Fibroblast of the conjunctiva (primary cell): ENCODE data around the gene KIAA1328.
A peak's percentile ranks its signal among the peaks of the same experiment; 100 is the strongest.
"Not testable (repeated sequence)": the region's sequence is repeated elsewhere in the genome, so short reads cannot be mapped to it uniquely, and the experiment has no call there.

Experiments
- DNase-seq: peaks from one replicate; pipeline ENCODE4 v3.0.0-alpha.2; 2010; ENCODE audit warnings: low read depth

The KIAA1328 gene

GRCh38 chr18:36826556-36826955 lies 2.4 kb upstream of the KIAA1328 start:
- DNase-seq, result no peak

DNA sequence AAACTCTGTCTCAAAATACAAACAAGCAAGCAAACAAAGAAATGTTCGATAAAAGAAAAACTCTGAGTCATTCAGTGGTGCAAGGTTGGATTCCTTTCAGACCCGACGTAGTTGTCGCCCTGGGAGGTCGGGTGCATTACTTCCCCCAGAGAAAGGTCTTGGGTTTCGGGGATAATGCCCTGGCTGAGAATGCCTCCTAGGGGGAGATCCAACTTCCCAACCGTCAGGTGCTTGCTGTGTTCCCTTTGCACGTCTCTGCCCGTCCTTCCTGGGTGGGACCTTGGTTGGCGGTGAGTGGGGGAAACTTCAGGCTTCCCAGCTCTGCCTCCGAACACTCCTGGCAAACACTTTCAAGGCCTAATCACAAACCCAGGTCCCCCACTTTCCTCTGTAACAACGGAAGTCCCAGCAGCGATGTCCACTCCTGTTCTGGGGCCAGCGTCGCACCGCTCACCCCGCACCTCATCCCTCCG lies 734 bp upstream of the KIAA1328 start:
- peak; percentile 43 for DNase-seq

DNA sequence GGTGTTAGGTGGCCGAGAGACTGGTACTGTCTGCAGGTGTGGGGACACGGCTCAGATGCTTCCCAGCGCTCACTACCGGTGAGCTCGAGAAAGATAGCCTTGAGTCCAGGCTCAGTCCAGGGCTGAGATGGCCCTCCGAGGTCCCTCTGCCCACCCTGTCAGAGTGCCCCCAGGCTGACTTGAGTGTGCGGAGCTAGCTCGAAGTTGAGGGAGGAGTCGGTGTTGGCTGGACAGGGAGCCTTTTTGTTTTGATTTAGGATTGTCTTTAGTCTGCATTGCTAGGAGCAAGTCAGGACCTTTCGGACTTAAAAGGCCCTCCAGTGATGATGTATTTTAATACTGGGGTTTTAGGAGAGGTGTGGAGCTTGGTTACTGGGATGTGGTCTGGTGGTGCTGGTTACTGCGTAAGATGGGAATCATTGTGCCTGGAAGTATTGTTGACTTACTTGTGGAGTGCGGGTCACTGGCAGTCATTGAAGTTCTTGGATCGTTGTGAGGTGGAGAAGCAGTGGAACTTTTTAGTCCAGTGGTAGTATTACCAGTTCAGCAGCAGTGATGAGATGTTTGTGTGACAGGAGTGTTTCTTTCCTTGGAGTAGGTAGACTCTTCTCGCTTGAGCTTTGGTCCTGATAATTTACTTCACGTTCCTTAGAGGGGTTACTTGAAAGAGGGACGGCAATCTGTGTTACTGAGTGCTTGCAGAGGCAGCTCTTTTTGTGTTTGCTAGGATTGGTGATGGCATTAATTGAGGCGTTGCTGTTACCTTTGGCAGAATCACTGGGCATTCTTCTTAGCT lies 633 bp downstream of the KIAA1328 start:
- DNase-seq, result no peak

DNA sequence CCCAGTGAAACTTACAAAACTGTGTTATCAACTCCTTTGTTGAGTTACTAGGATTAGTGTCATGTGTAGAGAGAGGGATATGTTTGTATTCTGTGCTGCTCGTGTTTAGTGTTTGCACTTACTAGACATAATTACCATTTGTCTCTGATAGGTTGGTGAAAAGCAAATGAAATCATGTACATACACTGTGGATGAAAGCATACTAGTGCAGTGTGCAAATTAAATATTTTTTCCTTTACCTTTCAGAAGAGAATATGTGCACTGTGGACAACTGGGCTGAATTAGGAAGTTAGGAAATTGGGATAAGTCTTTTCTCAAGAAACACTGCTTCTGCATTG lies 1.2 kb downstream of the KIAA1328 start:
- DNase-seq, result no peak

- no peak for DNase-seq
Measured at GRCh38 chr18:36831139-36831538, 2.2 kb downstream of the KIAA1328 start.

GRCh38 chr18:36833120-36833519 lies 4.2 kb downstream of the KIAA1328 start:
- DNase-seq, result no peak

- DNase-seq, result no peak
Measured at GRCh38 chr18:36835927-36836326, 7.0 kb downstream of the KIAA1328 start.

GRCh38 chr18:36839835-36840234 lies 10.9 kb downstream of the KIAA1328 start:
- no peak for DNase-seq

- DNase-seq, result no peak
Measured at GRCh38 chr18:36843199-36843598, 14.3 kb downstream of the KIAA1328 start.

DNA sequence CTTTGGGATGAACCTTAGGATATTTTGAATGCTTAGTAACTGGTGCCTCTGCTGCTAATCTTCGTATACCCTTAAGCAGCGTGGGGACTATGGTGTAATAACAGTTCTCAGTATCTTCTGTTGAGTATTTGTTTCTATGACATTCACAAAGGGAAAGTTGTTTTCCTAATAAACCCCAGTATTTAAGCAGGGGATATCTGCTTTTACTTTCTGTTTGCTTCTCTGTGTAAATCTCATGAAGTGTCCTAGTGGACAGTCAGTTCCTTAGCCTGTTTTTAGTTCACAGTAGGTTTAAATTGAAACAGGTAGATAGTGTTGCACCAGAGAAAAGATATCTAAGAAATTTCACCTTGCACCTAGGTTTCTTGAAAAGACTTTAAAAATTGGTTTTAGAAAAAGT lies 14.9 kb downstream of the KIAA1328 start:
- no peak for DNase-seq

DNA sequence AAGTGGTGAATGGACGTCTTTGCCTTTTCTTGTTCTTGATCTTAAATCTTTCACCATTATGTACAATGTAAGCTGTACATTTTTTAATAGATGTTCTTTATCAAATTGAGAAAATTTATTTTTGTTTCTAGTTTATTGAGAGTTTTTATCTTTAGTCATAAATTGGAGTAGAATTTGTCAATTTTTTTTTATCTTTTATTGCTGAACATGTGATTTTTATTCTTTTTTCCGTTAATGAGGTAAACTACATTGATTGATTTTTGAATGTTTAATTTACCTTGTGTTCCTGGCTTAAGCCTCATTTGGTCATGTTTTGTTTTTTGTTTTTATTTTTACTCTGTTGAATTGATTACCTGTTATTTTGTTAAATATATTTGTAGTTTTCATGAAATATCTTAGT lies 19.7 kb downstream of the KIAA1328 start:
- DNase-seq, result no peak

- peak; percentile 65 for DNase-seq
Measured at GRCh38 chr18:36849288-36850006, 20.5 kb downstream of the KIAA1328 start.

GRCh38 chr18:36850527-36851201 lies 21.7 kb downstream of the KIAA1328 start:
- peak; percentile 75 for DNase-seq

- no peak for DNase-seq
Measured at GRCh38 chr18:36851202-36851590, 22.3 kb downstream of the KIAA1328 start.

- DNase-seq, result no peak
Measured at GRCh38 chr18:36856815-36857214, 27.9 kb downstream of the KIAA1328 start.

- no peak for DNase-seq
Measured at GRCh38 chr18:36862182-36862581, 33.3 kb downstream of the KIAA1328 start.

- DNase-seq, result no peak
Measured at GRCh38 chr18:36867056-36867455, 38.1 kb downstream of the KIAA1328 start.

GRCh38 chr18:36871801-36872200 lies 42.9 kb downstream of the KIAA1328 start:
- no peak for DNase-seq

DNA sequence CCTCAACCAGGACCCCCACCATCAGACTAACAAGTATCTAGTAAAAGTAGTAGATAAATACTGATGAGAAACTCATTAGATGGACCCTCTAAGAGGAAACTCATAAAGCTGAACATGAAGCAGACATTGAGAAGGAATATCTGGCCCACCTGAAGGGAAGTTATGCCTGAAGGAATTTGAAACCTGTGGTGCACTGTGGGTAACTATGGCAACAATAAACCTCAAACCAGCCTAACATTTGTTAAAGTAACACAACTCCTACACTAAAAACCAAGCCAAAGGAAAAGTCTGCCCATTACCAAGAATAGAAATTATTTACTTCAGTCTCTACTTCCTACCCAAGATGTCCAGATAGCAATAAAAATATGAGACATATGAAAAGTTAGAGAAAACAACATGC lies 43.4 kb downstream of the KIAA1328 start:
- no peak for DNase-seq

DNA sequence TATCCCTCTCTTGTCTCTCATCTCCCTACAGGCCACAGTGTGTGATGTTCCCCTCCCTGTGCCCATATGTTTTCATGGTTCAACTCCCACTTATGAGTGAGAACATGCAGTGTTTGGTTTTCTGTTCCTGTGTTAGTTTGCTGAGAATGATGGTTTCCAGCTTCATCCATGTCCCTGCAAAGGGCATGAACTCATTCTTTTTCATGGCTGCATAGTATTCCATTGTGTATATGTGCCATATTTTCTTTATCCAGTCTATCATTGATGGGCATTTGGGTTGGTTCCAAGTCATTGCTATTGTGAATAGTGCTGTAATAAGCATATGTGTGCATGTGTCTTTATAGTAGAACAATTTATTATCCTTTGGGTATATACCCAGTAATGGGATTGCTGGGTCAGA lies 44.9 kb downstream of the KIAA1328 start:
- DNase-seq, result not testable (repeated sequence)

DNA sequence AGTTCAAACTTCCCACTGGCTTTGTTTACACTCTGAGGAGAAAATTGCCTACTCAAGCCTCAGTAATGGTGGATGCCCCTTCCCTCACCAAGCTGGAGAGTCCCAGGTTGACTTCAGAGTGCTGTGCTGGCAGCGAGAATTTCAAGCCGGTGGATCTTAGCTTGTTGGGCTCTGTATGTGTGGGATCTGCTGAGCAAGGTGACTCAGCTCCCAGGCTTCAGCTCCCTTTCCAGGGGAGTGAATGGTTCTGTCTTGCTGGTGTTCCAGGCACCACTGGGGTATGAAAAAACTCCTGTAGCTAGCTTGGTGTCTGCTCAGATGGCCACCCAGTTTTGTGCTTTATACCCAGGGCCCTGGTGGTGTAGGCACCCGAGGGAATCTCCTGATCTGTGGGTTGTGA lies 50.9 kb downstream of the KIAA1328 start:
- not testable (repeated sequence) for DNase-seq

DNA sequence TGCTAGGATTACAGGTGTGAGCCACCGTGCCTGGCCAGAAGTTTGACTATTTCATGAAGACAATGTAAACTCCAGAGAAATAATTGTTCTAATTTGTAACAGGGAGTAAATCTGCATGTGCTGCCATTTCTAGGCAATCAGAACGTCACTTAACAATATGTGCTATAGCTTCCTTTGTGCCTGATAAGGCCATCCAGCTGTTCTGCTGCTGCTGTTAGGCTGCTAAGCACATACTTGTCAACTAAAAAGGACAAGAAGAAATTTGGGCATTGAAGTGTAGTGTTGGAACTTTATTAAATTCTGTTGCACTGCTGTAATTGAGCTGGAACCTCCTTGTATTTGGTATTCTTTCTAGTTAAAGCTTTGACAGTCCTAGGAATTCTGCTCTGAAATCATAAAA lies 57.1 kb downstream of the KIAA1328 start:
- DNase-seq, result no peak

DNA sequence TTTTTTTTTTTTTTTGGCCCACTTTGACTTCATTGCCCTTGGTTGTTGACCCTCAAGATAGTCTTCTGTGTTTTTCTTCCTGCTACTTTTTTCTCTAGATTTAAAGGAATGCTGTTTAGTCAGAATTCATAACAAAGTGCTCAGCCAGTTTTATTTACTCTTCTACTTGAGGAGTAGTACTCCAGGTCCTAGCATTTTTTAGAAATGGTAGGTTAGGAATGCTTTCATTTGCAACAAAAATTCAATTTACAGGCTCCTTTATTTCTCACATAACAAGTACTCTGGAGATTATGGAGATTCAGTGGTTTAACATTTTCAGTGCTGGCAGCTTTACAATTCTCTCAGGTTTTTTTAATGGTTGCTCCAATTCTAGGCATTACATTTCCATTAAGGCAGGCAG lies 58.2 kb downstream of the KIAA1328 start:
- no peak for DNase-seq
